Keratinocyte (primary cell): Measurements from ENCODE around the gene MGLL.

Experiments
- EZH2 ChIP-seq: IDR thresholded peaks from one replicate; pipeline ENCODE4 v1.6.1; 2012; ENCODE audit warnings: inconsistent platforms, mild to moderate bottlenecking, low read length, moderate library complexity
- TF ChIP-seq, protein P1 (sequence below), 3 experiments: IDR thresholded peaks in 1 of 3; conservative IDR thresholded peaks in 1 of 3; optimal IDR thresholded peaks in 1 of 3; 2 replicates in 2 of 3; 3 replicates in 1 of 3; pipeline versions ENCODE3 to v1.5.1; 2011; ENCODE audit warnings: low read length in 3 of 3, mild to moderate bottlenecking in 3 of 3, moderate library complexity in 2 of 3, control low read depth in 1 of 3, inconsistent platforms in 1 of 3; ENCODE audit not compliant: insufficient read depth in 2 of 3; ENCODE audit errors: extremely low read depth in 1 of 3

DNA sequence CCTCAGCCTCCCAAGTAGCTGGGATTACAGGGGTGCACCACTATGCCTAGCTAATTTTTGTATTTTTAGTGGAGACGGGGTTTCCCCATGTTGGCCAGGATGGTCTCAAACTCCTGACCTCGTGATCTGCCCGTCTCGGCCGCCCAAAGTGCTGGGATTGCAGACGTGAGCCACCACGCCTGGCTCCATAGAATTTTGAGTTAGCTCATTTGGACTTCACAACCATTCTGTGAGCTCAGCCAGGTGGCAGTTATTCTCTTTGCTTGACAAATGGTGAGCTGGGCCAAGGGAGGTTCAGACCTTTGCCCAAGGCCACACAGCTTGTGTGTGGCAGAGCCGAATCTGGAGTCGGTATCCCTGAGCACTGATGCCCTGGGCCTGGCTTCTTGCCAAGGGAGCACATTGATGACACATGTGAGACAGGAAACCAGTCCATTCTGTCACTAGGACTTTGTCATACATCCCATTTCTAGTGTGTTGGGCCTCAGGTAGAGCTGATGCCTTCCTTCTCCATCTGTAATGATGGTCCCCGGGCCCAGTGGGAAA, 175.7 kb downstream of the MGLL start:
- TF ChIP-seq, protein P1, sequence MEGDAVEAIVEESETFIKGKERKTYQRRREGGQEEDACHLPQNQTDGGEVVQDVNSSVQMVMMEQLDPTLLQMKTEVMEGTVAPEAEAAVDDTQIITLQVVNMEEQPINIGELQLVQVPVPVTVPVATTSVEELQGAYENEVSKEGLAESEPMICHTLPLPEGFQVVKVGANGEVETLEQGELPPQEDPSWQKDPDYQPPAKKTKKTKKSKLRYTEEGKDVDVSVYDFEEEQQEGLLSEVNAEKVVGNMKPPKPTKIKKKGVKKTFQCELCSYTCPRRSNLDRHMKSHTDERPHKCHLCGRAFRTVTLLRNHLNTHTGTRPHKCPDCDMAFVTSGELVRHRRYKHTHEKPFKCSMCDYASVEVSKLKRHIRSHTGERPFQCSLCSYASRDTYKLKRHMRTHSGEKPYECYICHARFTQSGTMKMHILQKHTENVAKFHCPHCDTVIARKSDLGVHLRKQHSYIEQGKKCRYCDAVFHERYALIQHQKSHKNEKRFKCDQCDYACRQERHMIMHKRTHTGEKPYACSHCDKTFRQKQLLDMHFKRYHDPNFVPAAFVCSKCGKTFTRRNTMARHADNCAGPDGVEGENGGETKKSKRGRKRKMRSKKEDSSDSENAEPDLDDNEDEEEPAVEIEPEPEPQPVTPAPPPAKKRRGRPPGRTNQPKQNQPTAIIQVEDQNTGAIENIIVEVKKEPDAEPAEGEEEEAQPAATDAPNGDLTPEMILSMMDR (optimal IDR thresholded peaks at IDR 0.05 in 1 of 3, IDR thresholded peaks at IDR 0.05 in 1 of 3, conservative IDR thresholded peaks at IDR 0.05 in 1 of 3; ENCODE audit: extremely low read depth in 1 of 3, insufficient read depth in 2 of 3, low read length in 3 of 3), result no peak
- no peak for TF ChIP-seq EZH2
